ENCODE data around the gene EFHC1. TPM values are rescaled to one million over a fixed set of nuclear protein-coding genes. Genes with fewer than 3 reads are reported as not detected.

Gene EFHC1
- total RNA-seq, 2 donors from 2014 or later, result 4.4 to 6.4 TPM

DNA sequence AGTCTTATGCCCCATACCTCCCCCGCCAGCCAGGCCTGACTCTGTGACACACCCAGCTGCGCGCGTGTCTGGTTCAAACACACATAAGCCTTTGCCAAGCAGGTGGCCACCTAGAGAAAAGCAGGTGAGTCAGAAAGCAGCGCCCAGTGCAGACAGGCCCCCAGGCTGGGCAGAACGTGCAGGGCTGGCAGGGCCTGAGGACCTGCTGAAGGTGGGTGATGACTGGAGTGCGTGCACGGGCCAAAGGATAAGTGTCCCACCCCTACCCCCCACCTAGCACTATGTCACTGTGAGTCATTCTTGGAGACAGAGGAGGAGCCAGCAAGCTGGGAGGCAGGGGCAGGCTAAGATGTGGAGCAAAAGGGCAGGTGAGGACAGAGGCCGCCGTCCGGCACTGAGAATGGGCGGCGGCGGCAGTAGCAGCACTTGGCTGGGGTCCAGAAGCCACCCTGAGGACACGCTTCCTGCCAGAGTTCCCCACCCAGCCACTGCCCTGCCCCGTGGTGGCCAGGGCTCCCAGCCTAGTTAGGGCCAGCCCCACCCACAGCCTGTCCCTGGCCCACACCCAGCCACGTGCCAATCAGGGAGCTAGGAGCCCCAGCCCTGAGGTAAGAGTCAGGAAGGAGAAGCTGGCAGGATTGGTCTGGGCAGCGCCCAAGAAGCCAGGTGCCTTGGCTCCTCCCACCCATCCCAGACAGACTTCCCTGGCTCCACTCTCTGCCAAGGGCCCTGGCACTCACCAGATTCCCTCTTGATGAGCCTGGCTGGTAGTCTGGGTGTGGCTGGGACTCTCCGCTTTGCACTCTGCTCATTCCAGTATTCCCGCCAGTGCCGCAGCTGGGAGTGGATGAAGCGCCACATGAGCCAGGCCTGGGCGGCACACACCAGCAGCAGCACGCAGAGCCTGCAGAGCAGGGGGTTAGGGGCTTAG, 84.0 kb downstream of the EFHC1 start:
- DNase-seq (ENCODE audit: low spot score in 2 of 2), result no peak
- no peaks in the 10 kb centered on the region for H3K9me3 Mint-ChIP-seq
- ATAC-seq, result peak in 1 of 2 donors; percentile 11
- H3K27ac Mint-ChIP-seq, result no peak overlapping the region
- H3K36me3 Mint-ChIP-seq, result no peaks in the 10 kb centered on the region

DNA sequence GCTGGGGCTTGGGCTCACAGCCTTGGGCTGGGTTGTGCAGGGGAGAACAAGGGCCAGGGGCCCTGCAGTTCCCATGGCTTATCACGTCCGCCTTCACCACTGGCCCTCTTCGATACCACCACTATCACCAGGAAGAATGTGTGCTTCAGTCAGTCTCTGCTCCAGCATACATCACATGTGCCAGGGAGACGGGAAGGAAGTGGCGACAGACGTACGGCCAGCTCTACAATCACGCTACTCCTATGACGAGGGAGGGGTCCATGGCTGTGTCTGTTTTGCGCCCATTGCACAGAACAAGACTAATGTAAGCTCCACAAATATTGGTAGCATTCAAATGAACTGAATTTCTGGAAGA, 84.6 kb downstream of the EFHC1 start:
- Mint-ChIP-seq H3K36me3 (no peaks in the 10 kb centered on the region), H3K9me3 (no peaks in the 10 kb centered on the region), H3K27ac (no peak overlapping the region)
- no peak for ATAC-seq
- no peak for DNase-seq (ENCODE audit: low spot score in 2 of 2)

DNA sequence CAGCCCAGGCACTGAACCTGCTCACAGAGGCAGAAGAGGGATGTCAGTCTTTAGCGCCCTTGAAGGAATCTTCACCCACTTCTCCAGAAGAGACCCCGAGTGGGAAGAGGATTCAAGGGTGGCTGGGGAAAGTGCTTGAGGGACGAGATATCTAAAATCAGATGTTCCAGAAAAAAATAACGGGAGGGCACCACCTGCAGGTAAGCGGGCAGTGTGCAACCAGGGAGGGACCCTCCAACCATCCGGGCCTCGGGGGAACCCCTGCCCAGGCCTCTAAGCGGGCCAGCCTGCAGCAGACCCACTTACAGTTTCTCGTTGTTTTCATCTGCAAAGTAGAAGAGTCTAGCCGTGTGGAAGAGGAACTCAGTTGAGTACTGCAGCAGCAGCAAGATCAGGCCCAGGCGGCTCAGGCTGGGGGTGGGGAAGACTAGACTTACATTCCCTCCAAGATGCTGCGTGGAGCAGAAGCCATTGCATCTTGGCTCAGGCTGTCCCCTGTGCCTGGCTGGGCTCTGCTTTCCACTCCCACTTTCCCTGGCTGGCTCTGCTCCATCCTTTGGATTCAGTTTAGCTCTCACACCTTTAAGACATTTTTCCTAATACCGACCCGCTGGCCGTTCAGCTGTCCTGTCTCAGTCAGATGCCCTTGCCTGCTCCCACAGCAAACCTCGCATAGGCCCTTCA, 85.7 kb downstream of the EFHC1 start:
- Mint-ChIP-seq H3K36me3 (no peaks in the 10 kb centered on the region), H3K9me3 (no peaks in the 10 kb centered on the region), H3K27ac (no peak overlapping the region)
- no peak for ATAC-seq
- no peak for DNase-seq (ENCODE audit: low spot score in 2 of 2)

DNA sequence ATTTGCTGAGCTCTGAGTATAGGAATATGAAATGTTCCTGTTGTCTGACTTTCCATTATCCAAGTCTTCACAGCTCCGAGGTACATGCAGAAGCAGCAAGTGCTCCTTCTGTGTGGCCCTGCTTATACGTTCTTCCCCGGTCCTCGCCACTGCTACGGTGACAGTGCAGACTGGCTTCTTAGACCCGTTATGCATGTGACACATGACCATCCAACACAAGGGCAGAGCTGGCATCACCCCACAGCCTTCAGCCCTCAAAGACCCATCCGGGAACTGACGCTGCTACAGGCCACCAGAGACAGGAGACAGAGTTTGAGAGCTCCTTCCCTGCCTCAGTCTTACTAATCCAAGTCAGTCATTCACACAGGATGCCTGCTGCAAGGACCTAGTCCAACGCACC, 86.3 kb downstream of the EFHC1 start:
- no peak overlapping the region for H3K27ac Mint-ChIP-seq

DNA sequence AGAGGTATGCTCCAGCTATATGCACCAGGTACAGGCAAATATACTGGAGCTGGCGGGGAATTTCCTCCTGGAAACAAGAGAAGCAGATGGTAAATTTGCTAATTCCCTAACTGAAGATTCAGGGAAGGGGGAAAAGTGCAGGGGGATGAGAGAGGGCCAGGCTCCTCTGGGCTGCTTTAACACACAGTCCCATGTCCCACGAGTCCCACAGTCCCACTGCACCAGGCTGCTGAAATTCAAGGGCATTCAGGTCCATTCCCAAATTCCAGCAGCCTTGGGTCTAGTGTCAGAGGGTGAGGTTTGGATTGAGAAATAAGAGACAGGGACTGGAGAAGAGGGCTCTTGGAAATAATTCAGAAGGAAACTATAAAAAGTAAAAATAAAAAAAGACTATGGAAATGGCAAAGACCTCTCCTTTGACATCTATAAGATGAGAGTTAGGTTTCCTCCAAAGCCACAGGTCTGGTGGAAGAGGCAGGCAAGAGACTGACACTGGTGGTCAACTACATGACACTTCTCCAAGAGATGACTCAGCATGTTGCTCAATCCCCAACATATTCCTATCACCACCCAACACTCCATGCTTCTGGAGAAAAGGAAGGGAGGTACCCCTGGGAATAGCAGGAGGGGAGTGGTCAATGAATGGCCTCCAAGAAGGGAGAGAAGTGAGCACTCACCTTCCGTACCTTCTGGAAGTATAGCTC, 87.6 kb downstream of the EFHC1 start:
- Mint-ChIP-seq H3K9me3 (no peaks in the 10 kb centered on the region), H3K27ac (peak overlapping the region in 1 of 2 donors; percentile 70), H3K36me3 (no peaks in the 10 kb centered on the region)
- ATAC-seq (no peak), DNase-seq (ENCODE audit: low spot score in 2 of 2) (no peak)

More for the DNA sequence above, 86.3 kb downstream of the EFHC1 start:
- ATAC-seq (no peak), DNase-seq (ENCODE audit: low spot score in 2 of 2) (no peak)
- H3K36me3 Mint-ChIP-seq, result no peaks in the 10 kb centered on the region
- no peaks in the 10 kb centered on the region for H3K9me3 Mint-ChIP-seq

DNA sequence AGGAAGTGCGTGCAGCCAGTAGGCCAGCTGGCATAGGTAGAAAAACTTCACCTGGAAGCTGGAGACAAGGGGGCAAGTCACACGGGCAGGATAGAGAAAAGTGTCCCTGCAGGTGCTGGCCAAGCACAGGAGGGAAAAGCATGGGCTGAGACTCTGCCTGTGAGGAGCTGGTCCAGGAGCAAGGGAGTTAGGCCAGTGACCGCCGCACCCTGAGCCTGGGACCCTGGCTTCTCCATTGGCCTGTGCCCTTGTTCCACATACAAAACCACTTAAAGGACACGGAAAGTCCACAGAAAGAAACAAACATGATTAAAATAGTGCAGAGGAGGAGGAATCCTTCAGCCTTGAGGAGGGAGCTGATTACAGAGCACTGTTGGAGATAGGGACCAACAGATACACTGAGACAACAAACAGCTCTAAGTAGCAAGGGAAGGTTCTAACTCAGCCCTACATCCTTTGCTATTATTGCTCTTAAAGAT, 88.2 kb downstream of the EFHC1 start:
- H3K9me3 Mint-ChIP-seq, result no peaks in the 10 kb centered on the region
- peak overlapping the region in 1 of 2 donors; percentile 53 for H3K27ac Mint-ChIP-seq
- ATAC-seq (no peak), DNase-seq (ENCODE audit: low spot score in 2 of 2) (no peak)
- no peaks in the 10 kb centered on the region for H3K36me3 Mint-ChIP-seq

DNA sequence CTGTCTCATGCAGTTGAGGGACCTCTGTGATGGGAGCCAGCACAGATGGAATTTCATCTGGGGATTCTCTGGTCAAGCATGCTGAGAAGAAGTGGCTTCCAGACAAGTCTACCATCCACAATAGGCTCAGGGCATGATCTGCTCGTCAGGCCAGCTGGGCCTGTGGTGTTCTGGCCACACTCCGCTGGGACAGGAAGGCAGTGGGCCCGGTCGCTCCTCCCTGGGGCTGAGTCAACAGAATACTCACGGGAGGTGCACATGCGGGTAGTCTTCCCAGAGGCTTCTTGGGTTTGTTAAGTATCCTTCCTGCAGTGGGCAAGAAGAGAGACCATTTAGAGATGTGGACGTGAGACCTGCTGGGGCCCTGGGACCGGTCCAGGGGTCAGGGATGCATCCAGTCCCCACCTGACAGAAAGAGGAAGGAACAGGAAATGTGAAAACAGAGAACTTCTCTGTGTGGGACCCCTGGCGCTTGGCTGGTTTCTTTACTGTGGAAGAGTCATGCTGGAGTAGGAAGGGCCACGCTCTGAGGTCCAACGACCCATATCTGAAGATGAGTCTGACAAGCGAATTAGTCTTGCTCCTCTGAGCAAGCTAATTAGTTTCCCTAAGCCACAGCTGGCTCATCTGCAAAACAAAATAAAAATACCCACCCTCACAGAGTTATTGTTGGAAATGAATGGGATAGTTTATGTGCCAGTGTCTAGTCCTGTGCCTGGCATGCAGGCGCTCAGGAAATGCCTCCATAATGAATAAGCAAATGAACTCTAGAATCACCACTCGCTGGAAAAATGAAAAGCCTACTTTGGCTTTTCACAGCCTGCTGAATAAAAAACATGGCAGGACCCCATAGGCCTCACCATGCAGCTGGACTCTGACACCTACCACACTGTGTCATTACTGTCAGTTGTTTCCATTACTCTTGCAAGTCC, 89.4 kb downstream of the EFHC1 start:
- Mint-ChIP-seq H3K9me3 (no peaks in the 10 kb centered on the region), H3K27ac (no peak overlapping the region), H3K36me3 (no peaks in the 10 kb centered on the region)
- DNase-seq (ENCODE audit: low spot score in 2 of 2) (no peak), ATAC-seq (no peak)

DNA sequence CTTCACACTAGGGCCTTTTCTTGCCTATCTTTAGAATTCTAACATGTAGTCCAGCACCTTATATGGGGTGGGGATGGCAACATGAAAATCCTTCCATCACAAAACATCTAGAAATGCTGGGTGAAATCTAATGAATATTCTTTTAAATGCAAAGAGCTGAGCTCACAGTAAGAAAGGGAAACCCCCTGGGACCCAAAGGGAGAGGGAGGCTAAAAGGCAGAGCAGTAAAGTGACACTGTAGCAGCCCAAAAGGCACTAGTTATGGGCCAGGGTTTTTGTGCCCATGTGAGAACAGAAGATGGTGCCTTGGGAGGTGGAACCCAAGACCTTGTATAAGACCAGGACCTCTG, 90.0 kb downstream of the EFHC1 start:
- Mint-ChIP-seq H3K36me3 (no peaks in the 10 kb centered on the region), H3K27ac (no peak overlapping the region), H3K9me3 (no peaks in the 10 kb centered on the region)
- no peak for DNase-seq (ENCODE audit: low spot score in 2 of 2)
- no peak for ATAC-seq

DNA sequence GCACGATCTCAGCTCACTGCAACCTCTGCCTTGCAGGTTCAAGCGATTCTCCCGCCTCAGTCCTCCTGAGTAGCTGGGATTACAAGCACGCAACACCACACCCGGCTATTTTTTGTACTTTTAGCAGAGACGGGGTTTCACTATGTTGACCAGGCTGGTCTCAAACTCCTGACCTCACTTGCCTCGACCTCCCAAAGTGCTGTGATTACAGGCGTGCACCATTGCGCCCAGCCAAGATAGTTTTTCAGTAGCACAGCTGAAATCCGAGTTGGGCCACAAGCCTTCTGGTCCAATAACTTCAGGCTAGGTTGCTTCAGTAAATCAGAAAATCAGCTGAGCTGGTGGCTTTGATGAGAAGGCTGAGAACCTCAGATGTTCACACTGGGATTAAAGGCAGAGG, 91.0 kb downstream of the EFHC1 start:
- ATAC-seq (no peak), DNase-seq (ENCODE audit: low spot score in 2 of 2) (no peak)
- Mint-ChIP-seq H3K27ac (no peak overlapping the region), H3K9me3 (no peaks in the 10 kb centered on the region), H3K36me3 (no peaks in the 10 kb centered on the region)

DNA sequence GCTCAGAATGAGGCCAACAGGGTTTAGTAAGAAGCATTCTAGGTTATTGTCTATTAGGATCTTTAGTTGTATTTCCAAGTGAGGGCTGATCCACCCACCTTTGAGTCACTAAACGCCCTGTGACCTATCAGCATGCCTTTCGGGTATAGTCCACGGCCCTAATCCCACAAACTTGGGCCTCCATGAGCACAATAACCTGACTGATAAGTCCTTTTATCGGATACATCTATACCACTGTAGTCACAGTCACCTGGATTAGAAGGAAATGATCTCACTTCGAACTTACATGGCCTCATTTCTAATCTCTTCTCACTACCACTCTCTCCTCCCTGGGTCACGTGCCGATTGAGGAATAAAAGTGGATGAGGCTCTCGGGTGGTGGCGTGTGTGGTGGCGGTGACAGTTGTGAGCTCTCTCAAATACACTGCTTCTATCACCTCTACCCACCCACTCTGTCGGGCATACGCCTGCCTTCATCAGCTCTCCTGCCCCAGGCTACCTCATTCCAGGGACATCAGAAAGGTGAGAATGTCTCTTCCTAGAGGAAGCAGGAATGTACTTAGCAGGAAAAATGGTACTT, 91.5 kb downstream of the EFHC1 start:
- no peaks in the 10 kb centered on the region for H3K9me3 Mint-ChIP-seq
- ATAC-seq (no peak), DNase-seq (ENCODE audit: low spot score in 2 of 2) (no peak)
- H3K36me3 Mint-ChIP-seq, result no peaks in the 10 kb centered on the region
- H3K27ac Mint-ChIP-seq, result no peak overlapping the region

DNA sequence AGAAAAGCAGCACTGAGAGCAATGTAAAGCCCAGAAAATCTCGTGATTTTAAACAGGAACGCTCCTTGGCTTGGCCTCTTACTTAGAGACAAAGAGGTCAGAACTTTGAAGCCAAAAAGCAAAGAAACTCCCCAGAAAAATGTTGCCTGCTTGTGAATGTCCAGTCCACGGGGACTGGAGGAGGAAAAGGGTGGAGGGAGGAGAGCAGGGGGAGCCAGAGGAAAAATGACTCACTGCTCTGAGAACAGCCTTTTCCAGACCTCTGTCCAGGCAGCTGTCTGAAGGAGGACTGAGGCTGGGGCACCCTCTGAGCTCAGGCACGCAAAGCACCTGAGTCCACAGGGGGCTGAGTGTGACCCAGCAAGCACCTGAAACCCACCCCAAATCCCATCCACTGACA, 92.1 kb downstream of the EFHC1 start:
- no peak for ATAC-seq
- Mint-ChIP-seq H3K9me3 (no peaks in the 10 kb centered on the region), H3K36me3 (no peaks in the 10 kb centered on the region), H3K27ac (peak overlapping the region in 1 of 2 donors; percentile 74)
- DNase-seq (ENCODE audit: low spot score in 2 of 2), result no peak

DNA sequence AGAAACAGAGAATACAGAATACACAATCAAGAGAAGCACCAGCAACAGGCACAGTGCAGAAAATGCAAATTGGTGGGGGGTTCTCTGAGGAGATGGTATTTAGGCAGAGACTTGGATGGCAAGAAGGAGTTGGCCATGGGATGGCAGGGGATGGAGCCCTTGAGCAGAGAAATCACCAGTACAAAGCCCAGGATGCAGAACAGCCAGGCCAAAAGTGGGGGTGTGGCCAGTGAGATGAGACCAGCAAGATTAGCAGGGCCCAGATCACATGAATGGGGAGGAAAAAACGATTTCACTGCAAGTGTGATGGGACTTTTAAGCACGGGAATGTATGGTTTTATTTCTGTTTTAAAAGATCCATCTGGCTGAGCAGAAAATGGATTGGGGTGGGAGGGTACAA, 93.3 kb downstream of the EFHC1 start:
- Mint-ChIP-seq H3K36me3 (no peaks in the 10 kb centered on the region), H3K9me3 (no peaks in the 10 kb centered on the region), H3K27ac (peak overlapping the region in 1 of 2 donors; percentile 74)
- no peak for DNase-seq (ENCODE audit: low spot score in 2 of 2)
- no peak for ATAC-seq

DNA sequence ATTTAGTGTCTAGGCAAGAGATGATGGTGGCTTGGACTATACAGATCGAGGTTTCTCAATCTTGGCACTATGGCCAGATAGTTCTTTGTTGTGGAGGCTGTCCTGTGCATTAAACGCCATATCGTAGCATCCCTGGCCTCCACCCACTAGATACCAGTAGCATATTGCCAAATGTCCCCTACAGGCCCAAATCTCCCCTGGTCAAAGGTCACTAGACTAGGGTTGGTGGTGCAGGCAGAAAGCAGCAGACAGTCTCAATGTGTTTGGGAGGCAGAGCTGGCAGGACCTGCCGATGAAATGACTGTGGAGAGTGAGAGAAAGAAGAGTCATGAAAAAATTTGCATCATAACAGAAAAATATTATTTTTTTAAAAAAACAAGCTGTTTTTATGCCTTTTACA, 93.8 kb downstream of the EFHC1 start:
- ATAC-seq (no peak), DNase-seq (ENCODE audit: low spot score in 2 of 2) (no peak)
- Mint-ChIP-seq H3K36me3 (no peaks in the 10 kb centered on the region), H3K9me3 (no peaks in the 10 kb centered on the region), H3K27ac (peak overlapping the region in 1 of 2 donors; percentile 74)

DNA sequence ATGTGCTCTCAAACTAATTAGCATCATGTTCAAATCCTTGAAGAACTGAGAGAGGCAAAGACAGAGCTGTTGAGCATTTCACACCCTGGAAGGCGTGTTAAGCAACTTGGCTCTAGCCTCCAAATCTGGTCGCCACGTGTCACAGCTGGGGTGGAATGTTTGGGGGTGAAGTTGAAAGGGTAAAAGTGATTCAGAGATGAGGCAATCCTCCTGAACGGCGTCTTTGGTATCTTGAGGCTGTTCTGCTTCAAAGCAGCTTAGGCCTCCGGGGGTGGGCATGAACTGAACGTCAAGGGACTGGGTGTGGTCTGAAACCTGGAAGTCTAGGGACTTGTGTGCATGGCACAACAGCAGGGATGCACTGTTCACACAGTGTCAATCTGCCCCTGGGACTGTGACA, 94.4 kb downstream of the EFHC1 start:
- Mint-ChIP-seq H3K36me3 (no peaks in the 10 kb centered on the region), H3K9me3 (no peaks in the 10 kb centered on the region), H3K27ac (peak overlapping the region in 1 of 2 donors; percentile 12)
- DNase-seq (ENCODE audit: low spot score in 2 of 2) (no peak), ATAC-seq (peak; percentile 5 to 39)

DNA sequence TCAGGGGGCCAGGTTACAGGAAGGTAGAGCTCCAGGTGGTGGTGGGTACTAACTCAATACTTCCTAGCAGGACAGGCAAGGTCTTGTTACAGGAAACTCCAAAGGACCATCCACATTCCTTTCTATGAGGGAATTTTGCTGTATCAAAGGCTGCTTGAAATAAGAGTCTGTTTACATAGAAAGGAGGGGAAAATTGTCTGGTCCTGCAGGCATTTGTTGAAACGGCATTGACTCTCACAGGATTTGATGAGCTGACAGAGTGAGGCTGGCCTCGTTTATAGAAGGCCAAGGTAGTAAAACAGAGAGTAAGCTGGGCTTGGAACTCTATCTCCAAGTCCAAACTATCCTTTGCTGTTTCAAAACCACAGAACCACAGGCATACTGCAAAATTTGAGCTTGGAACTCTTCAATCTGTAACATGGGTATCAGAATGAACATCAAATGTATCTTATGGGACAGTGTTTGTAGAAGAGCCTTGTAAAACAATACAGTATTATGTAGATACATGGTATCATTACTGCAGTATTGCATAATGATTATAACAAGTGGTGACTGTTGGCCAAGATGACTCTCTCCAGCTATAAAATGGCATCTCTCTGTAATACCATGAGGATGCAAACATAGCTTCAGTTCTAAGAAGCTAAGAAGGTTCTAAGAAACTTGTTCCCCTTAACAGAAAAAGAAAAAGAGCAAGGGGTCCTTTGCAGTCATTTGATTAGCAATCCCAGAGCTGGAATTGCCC, 95.2 kb downstream of the EFHC1 start:
- ATAC-seq, result no peak
- no peaks in the 10 kb centered on the region for H3K36me3 Mint-ChIP-seq

More for the DNA sequence above, 95.2 kb downstream of the EFHC1 start:
- peak overlapping the region in 1 of 2 donors; percentile 56 for H3K27ac Mint-ChIP-seq
- DNase-seq (ENCODE audit: low spot score in 2 of 2), result no peak
- H3K9me3 Mint-ChIP-seq, result no peaks in the 10 kb centered on the region

Data from activated naive CD4-positive, alpha-beta T cell treated with anti-CD3 and anti-CD28 coated beads, Interleukin-2, amount 50 U/mL, for 72 hours (primary cell).